WTC11 (cell line): ENCODE measurements around the gene SMYD3. TPM values are rescaled to one million over a fixed set of nuclear protein-coding genes. Genes with fewer than 3 reads are reported as not detected.
A peak's percentile ranks its signal among the peaks of the same experiment; 100 is the strongest.

Experiments used
- ATAC-seq: fragments of 200-7000 bp; cut with Tn5 transposase; 2 replicates; pipeline ENCODE4 v1.10.0; 2021; ENCODE audit warnings: mild to moderate bottlenecking, moderate library complexity
- CTCF ChIA-PET: fragments of 300-600 bp; sonication (Branson Sonifier 250); formaldehyde crosslinking; loops from one replicate; lab custom pipeline; 2021; ENCODE audit warnings: antibody characterized with exemption; lab: Charles Lee
- POLR2A ChIA-PET: fragments of 350-600 bp; sonication (Branson Sonifier 250); formaldehyde crosslinking; loops from one replicate; lab custom pipeline; 2021; ENCODE audit warnings: antibody characterized with exemption; lab: Charles Lee
- DNase-seq: peaks from one replicate; pipeline ENCODE4 v3.0.0; 2021; ENCODE audit warnings: low spot score
- H3K27ac Mint-ChIP-seq: 2 replicates; pipeline ENCODE4 v1.8.0; 2021; ENCODE audit warnings: mixed read lengths
- H3K27me3 Mint-ChIP-seq: 2 replicates; pipeline ENCODE4 v1.8.0; 2021; ENCODE audit warnings: low read depth, mild to moderate bottlenecking, moderate library complexity, mixed read lengths
- H3K36me3 Mint-ChIP-seq: 2 replicates; pipeline ENCODE4 v1.8.0; 2021; ENCODE audit warnings: mixed read lengths
- H3K4me1 Mint-ChIP-seq: 2 replicates; pipeline ENCODE4 v1.8.0; 2022; ENCODE audit warnings: mixed read lengths
- H3K4me3 Mint-ChIP-seq: 2 replicates; pipeline ENCODE4 v1.8.0; 2021; ENCODE audit warnings: mild to moderate bottlenecking, moderate library complexity, mixed read lengths
- H3K9me3 Mint-ChIP-seq: 2 replicates; pipeline ENCODE4 v1.8.0; 2021; ENCODE audit warnings: mixed read lengths
- AR ChIP-seq: fragments of 250-450 bp; sonication (Bioruptor Pico); IDR thresholded peaks from 2 replicates; pipeline ENCODE4 v1.9.0; 2021; ENCODE audit warnings: mild to moderate bottlenecking
- E2F1 ChIP-seq: sonication (generic); formaldehyde crosslinking; IDR thresholded peaks from 2 replicates; pipeline ENCODE4 v1.8.0; 2022; ENCODE audit warnings: mild to moderate bottlenecking, missing genetic modification reagents
- E2F5 ChIP-seq: sonication (generic); formaldehyde crosslinking; IDR thresholded peaks from 2 replicates; pipeline ENCODE4 v1.8.1; 2022; ENCODE audit warnings: mild to moderate bottlenecking, moderate library complexity, missing genetic modification reagents
- ERG ChIP-seq: fragments of 250-450 bp; sonication (Bioruptor Pico); IDR thresholded peaks from 2 replicates; pipeline ENCODE4 v1.8.0; 2021; ENCODE audit warnings: mild to moderate bottlenecking
- GTF2I ChIP-seq: fragments of 250-450 bp; sonication (Bioruptor Pico); conservative IDR thresholded peaks from 2 replicates; pipeline ENCODE4 v1.4.0; 2021; ENCODE audit warnings: mild to moderate bottlenecking
- MLX ChIP-seq: sonication (generic); formaldehyde crosslinking; IDR thresholded peaks from 2 replicates; pipeline ENCODE4 v1.8.1; 2023; ENCODE audit warnings: mild to moderate bottlenecking, missing genetic modification reagents, moderate library complexity
- MXD4 ChIP-seq: fragments of 250-450 bp; sonication (Bioruptor Pico); IDR thresholded peaks from 2 replicates; pipeline ENCODE4 v1.8.0; 2021; ENCODE audit warnings: mild to moderate bottlenecking, moderate library complexity, borderline replicate concordance
- RORB ChIP-seq: fragments of 250-450 bp; sonication (Bioruptor Pico); IDR thresholded peaks from 2 replicates; pipeline ENCODE4 v1.9.0; 2021; ENCODE audit warnings: mild to moderate bottlenecking
- TEAD1 ChIP-seq: sonication (generic); formaldehyde crosslinking; IDR thresholded peaks from 2 replicates; pipeline ENCODE4 v1.8.0; 2022; ENCODE audit warnings: mild to moderate bottlenecking, missing genetic modification reagents
- USF2 ChIP-seq: sonication (generic); formaldehyde crosslinking; IDR thresholded peaks from 2 replicates; pipeline ENCODE4 v1.8.1; 2023; ENCODE audit warnings: mild to moderate bottlenecking, missing genetic modification reagents, moderate library complexity
- ZBTB43 ChIP-seq: sonication (generic); formaldehyde crosslinking; IDR thresholded peaks from 2 replicates; pipeline ENCODE4 v1.8.1; 2023; ENCODE audit warnings: mild to moderate bottlenecking, missing genetic modification reagents
- ZNF219 ChIP-seq: sonication (generic); formaldehyde crosslinking; IDR thresholded peaks from 2 replicates; pipeline ENCODE4 v1.8.0; 2023; ENCODE audit warnings: missing genetic modification reagents, mild to moderate bottlenecking, borderline replicate concordance
- ZNF416 ChIP-seq: fragments of 250-450 bp; sonication (Bioruptor Pico); IDR thresholded peaks from 2 replicates; pipeline ENCODE4 v1.9.0; 2021; ENCODE audit warnings: mild to moderate bottlenecking, inconsistent platforms
- ZNF423 ChIP-seq: fragments of 250-450 bp; sonication (Bioruptor Pico); IDR thresholded peaks from 2 replicates; pipeline ENCODE4 v2.1.2; 2022; ENCODE audit warnings: mild to moderate bottlenecking, moderate library complexity
- ZNF512 ChIP-seq: sonication (generic); formaldehyde crosslinking; IDR thresholded peaks from 2 replicates; pipeline ENCODE4 v1.8.1; 2022; ENCODE audit warnings: missing genetic modification reagents, borderline replicate concordance
- ZSCAN18 ChIP-seq: fragments of 250-450 bp; sonication (Bioruptor Pico); IDR thresholded peaks from 2 replicates; pipeline ENCODE4 v2.1.2; 2022; ENCODE audit warnings: mild to moderate bottlenecking, moderate library complexity
- total RNA-seq: library from RNA; stranded (reverse); gene quantifications from 3 replicates; pipeline ENCODE4 v1.2.3, GENCODE V29; 2021

SMYD3 gene
- total RNA-seq, 1 experiment from 2014 or later, result 21.4 TPM

GRCh38 chr1:246278371-246278770 lies 228.7 kb downstream of the SMYD3 start:
- H3K4me3 Mint-ChIP-seq, result no peak overlapping the region
- ChIA-PET POLR2A (no interaction called here), CTCF (no interaction called here)
- no peaks in the 10 kb centered on the region for H3K27me3 Mint-ChIP-seq
- H3K4me1 Mint-ChIP-seq, result peaks cover 13% of the 10 kb centered on the region
- no peaks in the 10 kb centered on the region for H3K9me3 Mint-ChIP-seq
- H3K36me3 Mint-ChIP-seq, result no peaks in the 10 kb centered on the region
- peak overlapping the region; percentile 55; the same call in 1 of the 2 replicates for H3K27ac Mint-ChIP-seq
- ATAC-seq (no peak), DNase-seq (no peak)
- no peak for TF ChIP-seq ZNF219
- TF ChIP-seq MLX (CRISPR knock-in tag), result no peak
- TF ChIP-seq ZBTB43 (CRISPR knock-in tag), result no peak
- TF ChIP-seq E2F5, result no peak
- TF ChIP-seq TEAD1, result no peak
- TF ChIP-seq RORB (CRISPR knock-in tag), result no peak
- TF ChIP-seq ZNF512, result no peak
- TF ChIP-seq ZNF423, result no peak
- no peak for TF ChIP-seq E2F1 (CRISPR knock-in tag)
- TF ChIP-seq GTF2I (CRISPR knock-in tag), result no peak
- no peak for TF ChIP-seq USF2 (CRISPR knock-in tag)
- TF ChIP-seq MXD4, result no peak
- no peak for TF ChIP-seq ZNF416 (CRISPR knock-in tag)
- no peak for TF ChIP-seq ZSCAN18 (CRISPR knock-in tag)
- no peak for TF ChIP-seq ERG (CRISPR knock-in tag)
- TF ChIP-seq AR (CRISPR knock-in tag), result no peak
